UCSD-AML1 (cell line): ENCODE measurements around the gene BAIAP2L1.

ENCODE experiments used
- DNase-seq: peaks from one replicate; lab custom pipeline; 2025; ENCODE audit not compliant: unreplicated experiment; lab: John Stamatoyannopoulos, UW

BAIAP2L1 gene

DNA sequence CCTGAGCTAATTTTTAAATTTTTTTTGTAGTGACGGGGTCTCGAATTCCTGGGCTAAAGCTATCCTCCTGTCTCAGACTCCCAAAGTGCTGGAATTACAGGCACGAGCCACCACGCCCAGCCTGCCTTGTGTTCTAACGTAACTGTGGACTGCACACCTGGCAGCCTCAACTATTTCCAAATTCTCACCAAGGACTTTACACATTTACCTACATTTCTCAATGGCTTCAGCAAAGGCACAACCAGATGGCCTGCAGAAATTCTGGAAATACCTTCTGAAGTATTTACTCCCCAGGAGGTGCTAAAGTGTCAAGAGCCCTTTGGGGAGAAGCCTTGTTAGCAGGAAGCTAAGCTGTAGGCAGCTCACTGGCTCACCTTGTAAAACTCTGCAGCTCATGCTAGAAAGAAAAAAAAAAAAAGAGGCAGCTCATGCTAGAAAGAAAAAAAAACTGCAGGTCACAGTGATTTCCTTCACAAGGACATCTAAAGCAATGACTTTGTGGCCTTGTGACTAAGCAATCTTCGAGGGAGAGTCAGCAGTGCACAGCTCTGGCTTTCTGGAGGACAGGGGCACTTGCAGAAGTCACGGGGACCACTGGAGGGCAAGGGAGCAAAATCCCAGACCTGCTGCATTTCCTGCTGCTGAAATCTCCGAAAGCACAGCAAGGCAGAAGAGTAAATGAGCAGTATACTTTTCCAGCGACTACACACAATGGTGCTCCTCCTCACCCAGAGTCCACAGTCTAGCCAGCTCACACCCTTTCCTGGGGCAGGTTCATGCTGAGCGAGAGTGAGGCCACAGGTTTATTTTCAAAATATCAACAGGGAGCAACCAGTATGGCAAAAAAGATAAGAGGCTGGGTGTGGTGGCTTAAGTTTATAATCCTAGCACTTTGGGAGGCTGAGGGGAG lies 40.4 kb downstream of the BAIAP2L1 start:
- no peak for DNase-seq

DNA sequence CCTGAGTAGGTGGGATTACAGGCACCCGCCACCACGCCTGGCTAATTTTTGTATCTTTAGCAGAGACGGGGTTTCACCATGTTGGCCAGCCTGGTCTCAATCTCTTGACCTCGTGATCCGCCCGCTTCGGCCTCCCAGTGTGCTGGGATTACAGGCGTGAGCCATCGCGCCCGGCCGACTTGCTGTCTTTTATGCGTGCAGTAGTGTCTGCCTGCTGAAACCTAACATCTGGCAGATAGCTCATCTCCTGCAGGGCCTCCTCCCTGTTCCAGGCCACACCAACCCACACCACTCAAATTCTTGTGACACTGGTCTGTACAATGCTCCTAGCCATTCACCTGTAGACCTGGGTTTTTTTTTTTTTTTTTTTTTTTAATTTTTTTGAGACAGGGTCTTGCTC lies 41.5 kb downstream of the BAIAP2L1 start:
- DNase-seq = no peak

DNA sequence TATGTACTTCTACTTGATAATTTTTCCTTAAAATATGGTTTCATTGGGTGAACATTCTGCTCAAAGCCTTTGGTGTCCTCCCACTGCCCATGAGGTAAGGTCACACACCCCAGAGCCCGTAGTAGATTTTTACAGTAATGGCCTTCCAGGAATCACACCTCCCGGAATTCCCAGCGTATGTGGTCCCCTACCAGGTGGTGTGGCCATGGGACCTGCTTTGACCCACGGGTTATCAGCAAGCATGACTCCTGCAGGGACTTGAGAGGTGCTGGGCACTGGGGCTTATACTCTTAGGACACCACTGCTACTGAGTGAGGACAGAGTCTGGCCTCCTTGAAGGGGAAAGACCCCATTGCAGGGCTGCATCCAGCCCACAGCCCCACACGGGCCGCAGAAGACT lies 42.2 kb downstream of the BAIAP2L1 start:
- no peak for DNase-seq

DNA sequence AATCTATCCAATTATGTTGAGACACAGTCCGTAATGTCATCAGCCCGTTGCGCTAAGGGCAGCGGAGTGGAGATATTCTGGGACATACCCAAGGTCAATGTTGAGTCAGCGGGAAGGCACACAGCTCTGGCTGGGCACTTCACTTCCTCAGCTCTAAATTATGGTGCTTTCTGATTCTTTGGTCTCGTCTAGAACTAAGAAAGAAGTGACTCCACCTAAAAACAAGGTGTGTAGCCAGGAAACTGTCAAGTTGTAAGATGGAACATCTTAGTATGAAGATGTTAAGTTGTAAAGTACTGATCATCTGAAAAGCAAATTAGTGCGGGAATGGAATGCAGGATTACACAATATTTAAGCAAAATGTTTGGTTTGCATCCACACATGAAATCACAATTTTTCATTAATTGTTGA lies 43.1 kb downstream of the BAIAP2L1 start:
- no peak for DNase-seq

DNA sequence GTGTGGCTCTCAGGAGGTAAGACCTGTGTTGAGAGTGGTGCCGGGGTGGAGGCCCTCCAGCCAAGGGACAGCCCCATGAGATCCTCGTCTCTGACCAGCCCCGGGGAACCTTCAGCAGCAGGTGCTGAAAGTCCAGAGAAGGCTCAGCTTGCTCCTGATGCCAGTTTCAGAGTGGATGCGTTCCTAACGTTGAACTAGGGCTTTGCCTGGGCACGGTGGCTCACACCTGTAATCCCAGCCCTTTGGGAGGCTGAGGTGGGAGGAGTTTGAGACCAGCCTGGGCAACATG lies 45.7 kb downstream of the BAIAP2L1 start:
- no peak for DNase-seq

DNA sequence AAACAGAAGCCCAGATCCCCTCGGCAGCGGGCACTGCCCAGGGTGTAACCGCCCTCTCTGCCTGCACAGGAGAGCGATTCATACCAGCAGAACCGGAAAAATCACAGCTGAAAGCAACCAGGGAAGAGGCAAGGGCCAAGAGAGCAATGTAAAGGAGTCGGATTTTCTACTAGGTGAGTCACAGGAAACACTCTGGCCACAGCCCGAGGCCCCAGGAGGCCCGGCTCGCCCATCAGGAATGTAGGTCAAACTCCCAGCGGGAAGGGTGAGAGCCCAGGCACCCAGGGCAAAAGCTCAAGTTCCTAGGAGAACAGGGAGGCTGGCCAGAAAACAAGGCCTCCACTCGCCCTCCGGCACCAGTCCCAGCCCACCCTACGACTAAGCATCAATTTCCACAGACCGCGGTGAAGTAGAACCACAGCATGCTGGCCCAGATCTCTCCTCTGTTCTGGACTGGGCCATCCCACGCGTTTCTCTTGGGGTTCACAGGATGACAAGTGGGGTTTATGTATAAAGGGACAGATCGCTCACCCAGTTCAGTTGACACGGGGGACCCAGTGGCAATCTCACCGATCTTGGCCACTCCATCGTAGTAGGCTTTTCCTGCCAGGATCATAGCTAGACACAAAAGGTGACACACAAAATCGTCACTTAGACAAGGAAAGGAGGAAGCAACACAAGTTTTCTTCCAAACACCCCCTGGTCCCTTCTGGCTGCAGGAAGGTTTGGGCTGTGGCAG lies 46.2 kb downstream of the BAIAP2L1 start:
- DNase-seq = no peak

DNA sequence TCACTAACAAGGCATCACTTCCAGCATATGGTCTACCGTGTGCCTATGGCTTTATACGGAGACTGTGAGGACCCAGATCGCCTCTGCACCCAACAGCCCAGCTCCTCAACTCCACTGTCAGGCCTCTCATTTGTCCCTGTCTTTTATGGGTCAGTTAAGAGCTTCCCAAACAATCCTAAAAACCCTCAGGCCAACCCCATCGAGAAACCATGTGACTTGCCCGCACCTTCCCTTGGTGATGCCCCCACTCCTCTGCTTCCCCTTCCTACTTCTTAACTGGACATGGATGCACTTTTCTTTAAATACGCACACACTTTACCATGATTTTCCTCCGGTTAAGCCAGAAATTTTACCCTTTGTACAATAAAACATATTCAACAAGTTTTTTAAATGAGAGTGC lies 46.8 kb downstream of the BAIAP2L1 start:
- DNase-seq = no peak

DNA sequence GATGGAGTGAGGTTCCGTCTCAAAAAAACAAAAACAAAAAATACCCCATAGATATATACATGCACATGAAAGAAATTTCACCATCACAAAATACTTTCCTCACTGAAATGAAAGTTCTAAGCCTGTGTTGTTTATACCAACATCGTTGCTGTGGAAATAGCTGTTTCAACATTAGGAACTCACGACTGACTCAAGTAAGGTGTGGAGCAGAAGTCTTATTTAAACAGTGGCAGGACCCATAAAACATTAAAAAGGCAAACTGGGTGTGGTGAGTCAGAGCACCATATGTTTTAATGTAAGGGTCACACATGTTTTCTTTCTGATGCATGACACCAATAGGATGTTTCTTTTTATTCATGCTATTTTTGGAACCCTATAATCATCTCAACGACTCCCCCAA lies 48.3 kb downstream of the BAIAP2L1 start:
- DNase-seq = no peak

DNA sequence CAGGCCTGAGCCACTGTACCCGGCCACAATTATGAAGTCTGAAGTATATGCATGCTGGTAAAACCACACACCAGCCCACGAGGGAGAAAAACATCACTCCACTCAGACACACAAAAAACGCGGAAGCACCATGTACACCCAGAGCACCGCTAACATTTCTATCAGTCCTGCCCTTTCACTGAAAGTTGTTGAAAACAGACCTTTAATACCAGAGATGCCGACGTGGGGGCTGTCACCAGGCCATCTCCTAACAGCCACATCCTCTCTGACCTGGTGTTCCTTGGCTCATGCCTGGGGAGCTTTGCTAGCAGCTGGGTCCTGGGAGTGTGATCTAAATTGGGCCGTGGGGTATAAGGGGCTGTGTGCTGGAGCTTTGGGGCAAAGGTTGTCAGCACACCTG lies 49.8 kb downstream of the BAIAP2L1 start:
- no peak for DNase-seq

DNA sequence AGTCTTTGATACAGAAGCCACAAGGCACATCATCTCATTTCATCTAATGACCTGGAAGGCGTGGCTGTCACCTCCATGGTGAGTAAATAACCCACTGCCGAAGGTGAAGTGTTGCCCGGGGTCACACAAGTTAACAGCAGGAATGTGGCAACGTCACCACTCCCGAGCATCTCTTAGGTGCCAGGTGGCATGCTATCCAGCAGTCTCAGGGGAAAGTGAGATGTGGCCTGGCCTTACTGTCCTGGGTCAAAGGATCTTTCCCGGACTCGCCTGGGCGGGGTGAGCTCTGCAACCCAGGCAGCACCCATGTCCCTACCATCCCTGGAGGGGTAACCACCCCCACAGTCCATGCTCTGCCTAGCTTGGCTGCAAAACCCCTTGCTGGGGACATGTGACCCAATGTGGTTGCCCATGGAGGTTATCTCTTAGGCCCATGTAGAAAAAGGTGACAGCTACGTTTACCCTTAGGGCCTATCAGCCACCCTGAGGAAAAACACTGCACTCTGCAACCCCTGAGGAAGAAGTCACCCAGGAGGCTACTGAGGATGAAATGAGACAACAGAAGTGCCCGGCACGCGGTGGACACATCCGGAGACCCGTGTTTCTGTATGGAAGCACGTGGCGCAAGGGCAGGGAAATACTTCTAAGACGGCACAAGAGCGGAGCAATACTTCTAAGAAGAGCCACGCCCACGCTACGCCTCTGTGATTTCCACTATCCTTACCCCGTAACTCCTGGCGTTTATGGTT lies 52.0 kb downstream of the BAIAP2L1 start:
- no peak for DNase-seq

DNA sequence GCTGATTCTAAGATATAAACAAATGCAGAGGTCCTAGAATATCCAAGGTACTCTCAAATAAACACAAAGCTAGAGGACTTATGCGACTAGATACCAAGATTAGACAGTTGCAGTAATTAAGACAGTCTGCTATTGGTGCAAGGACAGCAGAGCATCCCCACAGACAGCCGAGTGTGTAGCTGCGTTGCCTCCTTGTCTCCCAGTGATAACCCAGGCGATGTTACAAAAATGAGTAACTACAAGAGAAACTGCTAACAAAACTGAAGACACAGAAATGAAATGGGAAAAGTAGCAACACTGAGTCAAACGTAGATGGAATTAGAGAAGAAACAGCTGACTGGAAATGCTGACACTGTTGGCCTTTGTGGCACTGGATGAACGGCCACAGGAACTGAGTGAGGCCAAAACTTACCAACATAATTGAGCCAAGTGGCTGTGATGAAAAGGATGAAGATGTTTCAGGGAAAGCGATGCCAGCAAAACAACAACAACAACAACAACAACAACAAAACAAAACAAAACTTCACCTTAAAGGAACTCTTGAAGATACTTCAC lies 54.3 kb downstream of the BAIAP2L1 start:
- DNase-seq = no peak

DNA sequence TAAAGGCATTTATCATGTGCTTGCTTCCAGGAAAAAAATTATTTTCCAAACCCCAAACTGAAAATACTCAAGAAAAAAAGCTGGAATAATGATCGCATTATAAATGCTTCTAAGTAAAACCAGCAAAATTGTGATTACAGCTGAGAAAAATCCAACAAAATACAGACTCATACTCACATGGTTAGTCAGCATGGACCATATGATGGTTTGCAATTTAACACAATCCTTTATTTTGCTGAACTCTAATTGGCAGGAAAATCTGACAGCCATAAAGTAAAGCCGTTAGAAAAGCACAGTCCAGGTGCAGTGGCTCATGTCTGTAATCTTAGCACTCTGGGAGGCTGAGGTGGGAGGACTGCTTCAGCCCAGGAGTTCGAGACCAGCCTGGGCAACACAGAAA lies 59.8 kb downstream of the BAIAP2L1 start:
- DNase-seq = no peak

DNA sequence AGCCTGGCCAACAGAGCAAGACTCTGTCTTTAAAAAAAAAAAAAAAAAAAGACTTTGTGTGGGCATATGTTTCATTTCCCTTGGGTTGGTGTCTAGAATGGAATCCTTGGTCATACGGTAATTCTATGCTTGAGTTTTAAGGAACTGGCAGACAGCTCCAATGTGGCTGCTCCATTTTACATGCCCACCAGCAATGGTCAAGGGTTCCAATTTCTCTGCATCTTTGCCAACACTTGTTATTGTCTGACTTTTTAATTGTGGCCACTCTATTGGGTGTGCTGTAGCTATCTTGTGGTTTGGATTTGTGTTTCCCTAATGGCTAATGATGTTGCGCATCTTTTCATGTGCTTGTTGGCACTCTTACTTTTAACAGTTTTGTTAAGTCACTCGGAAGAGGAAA lies 61.8 kb downstream of the BAIAP2L1 start:
- no peak for DNase-seq

DNA sequence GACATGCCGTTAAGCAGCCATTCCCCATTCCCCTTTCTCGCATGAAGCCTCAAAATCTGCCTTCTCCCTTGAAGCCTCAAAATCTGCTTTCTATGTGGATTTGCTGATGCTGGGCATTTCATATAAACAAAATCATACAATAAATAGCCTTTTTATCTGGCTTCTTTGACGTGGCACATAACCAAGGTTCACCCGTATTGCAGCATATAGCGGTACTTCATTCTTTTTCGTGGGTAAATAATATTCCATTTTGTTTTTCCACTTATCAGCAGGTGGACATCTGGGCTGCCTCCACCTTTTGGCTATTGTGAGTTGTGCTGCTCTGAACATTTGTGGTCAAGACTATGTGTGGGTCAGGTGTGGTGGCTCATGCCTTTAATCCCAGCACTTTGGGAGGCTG lies 62.4 kb downstream of the BAIAP2L1 start:
- no peak for DNase-seq

DNA sequence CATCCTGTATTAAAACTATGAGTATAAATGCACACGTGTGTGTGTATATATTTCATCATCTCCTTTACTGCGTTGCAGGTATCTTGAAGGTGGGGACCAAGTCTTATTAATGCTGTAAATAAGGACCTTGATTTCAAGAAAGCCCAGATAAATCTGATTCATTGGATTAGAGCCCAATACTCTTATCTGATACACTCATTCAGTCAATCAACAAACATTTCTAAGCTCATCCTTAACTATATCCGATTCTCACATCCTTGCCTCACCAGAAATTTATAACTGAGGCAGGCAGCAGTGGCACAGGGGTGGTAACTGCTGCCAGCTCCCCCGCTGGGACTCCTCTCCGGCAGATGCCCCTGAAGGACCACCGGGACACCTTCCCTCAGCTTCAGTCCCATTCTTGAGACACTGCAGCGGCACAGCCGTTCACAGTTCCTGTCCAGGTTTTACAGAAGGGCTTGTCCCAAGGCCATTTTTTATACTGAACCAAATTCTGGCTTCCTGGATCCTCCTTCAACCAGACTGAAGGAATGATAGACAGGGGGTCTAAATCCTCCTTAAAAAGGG lies 65.4 kb downstream of the BAIAP2L1 start:
- DNase-seq = no peak

DNA sequence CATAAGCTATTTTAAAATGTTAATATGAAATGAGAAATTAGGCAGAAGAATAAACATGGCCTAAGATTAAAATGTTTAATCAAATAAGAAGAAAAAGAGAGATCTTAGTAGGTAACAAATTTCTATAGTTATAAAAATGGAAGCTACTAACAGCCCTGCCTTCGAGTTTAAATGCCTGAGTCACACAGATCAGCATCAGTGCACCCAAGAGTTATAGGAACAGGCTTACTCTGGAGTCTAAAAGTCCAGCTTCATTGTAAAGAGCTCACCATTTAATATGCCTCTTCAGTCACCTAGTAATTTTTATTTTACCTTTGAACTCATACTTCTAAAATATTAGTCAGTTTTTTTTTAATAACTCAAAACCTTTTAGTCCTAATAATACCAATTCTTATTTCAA lies 66.8 kb downstream of the BAIAP2L1 start:
- DNase-seq = no peak

DNA sequence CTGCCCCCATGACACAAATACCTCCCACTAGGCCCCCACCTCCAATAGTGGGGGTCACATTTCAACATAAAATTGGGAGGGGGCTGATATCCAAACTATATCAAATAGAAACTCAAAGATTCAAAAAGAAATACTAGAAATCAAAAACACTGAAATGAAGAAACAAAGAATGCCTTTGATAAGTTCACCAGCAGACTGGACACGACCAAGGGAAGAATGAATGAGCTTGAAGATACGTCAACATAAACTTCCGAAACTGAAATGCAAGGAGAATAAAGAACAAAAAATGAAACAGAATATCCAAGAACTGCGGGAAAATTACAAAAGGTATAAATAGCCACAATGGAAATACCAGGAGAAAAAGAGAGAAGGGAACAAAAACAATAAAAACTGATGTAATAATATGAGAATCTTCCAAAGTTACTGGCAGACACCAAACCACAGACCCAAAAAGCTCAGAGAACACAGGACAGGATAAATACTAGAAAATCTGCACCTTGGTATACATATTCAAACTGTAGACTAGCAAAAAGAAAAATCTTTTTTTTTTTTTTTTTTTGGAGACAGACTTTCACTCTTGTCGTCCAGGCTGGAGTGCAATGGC lies 69.9 kb downstream of the BAIAP2L1 start:
- DNase-seq = no peak

DNA sequence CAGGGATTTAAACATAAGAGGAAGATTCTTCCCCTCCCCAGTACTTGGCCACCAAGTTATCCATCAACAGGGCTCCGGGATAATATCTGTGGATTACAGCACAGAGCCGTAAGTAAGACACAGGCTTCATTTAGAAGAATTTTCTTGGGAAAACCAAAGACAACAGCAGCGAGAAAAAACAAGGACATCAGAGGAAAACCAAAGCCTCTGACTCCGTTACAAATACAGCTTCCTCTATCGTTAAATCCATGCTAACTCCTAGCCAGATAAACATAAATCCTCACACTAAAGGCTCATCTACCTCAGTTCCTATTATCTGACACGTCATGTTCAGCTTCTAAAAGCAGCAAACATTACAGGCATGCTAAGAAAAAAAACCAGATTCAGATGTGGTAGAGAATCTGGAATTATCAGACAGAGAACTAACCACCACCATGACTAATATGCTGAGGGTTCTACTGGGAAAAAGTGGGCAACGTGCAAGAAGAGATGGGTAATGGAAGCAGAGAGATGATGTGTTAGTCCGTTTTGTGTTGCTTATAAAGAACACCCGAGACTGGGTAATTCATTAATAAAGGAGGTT lies 71.0 kb downstream of the BAIAP2L1 start:
- no peak for DNase-seq

DNA sequence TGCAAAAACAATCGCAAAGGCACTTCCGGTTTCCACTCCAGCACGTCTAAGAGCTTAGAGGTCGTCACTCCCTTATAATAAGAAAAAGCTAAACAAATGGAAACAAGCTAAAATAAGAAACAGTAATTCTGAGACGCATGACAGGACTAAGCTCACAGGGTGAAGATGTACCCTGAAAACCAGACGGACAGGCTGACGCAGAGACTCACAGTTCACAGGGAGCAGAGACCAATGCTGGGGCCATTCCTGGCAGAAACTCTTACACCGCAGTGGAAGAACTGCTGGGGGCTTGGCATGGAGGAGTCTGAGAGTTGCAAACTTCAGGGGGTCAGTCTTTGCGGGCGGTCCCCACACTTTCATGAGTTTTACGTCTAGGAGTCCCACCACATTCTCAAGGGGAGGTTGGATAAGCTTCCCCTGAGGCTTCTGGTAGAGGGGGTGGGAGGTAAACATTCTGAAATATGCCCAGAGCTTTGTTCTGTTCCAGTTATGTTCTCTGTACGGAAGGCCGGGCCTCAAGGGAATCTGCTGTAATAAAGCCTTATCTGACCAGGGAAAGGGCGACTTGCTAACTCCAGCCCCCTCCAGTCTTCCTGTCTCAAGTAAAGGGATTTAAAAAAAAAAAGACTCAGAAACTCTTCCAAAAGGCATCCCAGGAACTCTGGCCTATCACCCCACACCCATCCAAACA lies 71.6 kb downstream of the BAIAP2L1 start:
- DNase-seq = no peak

DNA sequence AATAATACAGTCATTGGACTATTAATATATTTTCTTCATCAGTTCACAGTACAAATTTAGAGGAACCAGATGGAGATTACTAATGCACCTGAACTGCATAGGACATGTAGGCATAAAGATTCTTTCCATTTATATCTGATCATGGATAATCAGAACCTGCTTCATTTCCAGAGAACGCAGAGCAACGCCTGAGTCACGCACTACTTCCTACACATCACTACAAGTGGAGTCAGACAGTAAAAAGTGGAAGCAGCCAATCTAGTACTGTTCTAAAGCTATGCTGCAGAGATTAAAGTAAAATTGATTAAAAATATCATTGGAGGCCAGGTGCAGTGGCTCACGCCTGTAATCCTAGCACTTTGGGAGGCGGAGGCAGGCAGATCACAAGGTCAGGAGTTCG lies 76.1 kb downstream of the BAIAP2L1 start:
- DNase-seq = no peak
